ENCODE data around the gene RNLS.

RNLS gene

GRCh38 chr10:88347022-88347421 lies 236.1 kb downstream of the RNLS start:
- H3K4me3 ChIP-seq (ENCODE audit: low read depth, low read length) = no peak overlapping the region
- DNase-seq (ENCODE audit: low read depth) = no peak
- TF ChIP-seq CTCF (IDR thresholded peaks at IDR 0.05; ENCODE audit: control insufficient read depth, extremely low read depth, insufficient read depth) = no peak

GRCh38 chr10:88346144-88346977 lies 236.8 kb downstream of the RNLS start:
- no peak overlapping the region for H3K4me3 ChIP-seq (ENCODE audit: low read depth, low read length)
- TF ChIP-seq CTCF (IDR thresholded peaks at IDR 0.05; ENCODE audit: control insufficient read depth, extremely low read depth, insufficient read depth) = no peak
- DNase-seq (ENCODE audit: low read depth) = no peak

GRCh38 chr10:88343761-88344484 lies 239.2 kb downstream of the RNLS start:
- TF ChIP-seq CTCF (IDR thresholded peaks at IDR 0.05; ENCODE audit: control insufficient read depth, extremely low read depth, insufficient read depth) = no peak
- no peak overlapping the region for H3K4me3 ChIP-seq (ENCODE audit: low read depth, low read length)
- DNase-seq (ENCODE audit: low read depth) = no peak

GRCh38 chr10:88342733-88343310 lies 240.3 kb downstream of the RNLS start:
- TF ChIP-seq CTCF (IDR thresholded peaks at IDR 0.05; ENCODE audit: control insufficient read depth, extremely low read depth, insufficient read depth) = no peak
- DNase-seq (ENCODE audit: low read depth) = no peak
- H3K4me3 ChIP-seq (ENCODE audit: low read depth, low read length) = no peak overlapping the region

- TF ChIP-seq CTCF (IDR thresholded peaks at IDR 0.05; ENCODE audit: control insufficient read depth, extremely low read depth, insufficient read depth) = no peak
- no peak for DNase-seq (ENCODE audit: low read depth)
- H3K4me3 ChIP-seq (ENCODE audit: low read depth, low read length) = no peak overlapping the region
These were observed 246.0 kb downstream of the RNLS start for GRCh38 chr10:88337134-88337533.

GRCh38 chr10:88336334-88336733 lies 246.8 kb downstream of the RNLS start:
- TF ChIP-seq CTCF (IDR thresholded peaks at IDR 0.05; ENCODE audit: control insufficient read depth, extremely low read depth, insufficient read depth) = no peak
- DNase-seq (ENCODE audit: low read depth) = no peak
- no peak overlapping the region for H3K4me3 ChIP-seq (ENCODE audit: low read depth, low read length)
